Heart left ventricle (tissue), 13 donors: Measurements from ENCODE around the gene NR1D1.

Source experiments
- POLR2A ChIP-seq, 2 donors: fragments of 450-650 bp; IDR thresholded peaks; one replicate each; pipeline ENCODE4 v1.6.1; 2017; ENCODE audit warnings: antibody characterized with exemption in 2 of 2, mild to moderate bottlenecking in 2 of 2, moderate library complexity in 2 of 2
- TF ChIP-seq, protein P1 (sequence below), 12 donors: fragments of 200-600 bp; sonication (generic) in 4 of 12; IDR thresholded peaks; one replicate each; pipeline versions ENCODE4 v1.5.0 to v1.8.0; 2018 to 2022; ENCODE audit warnings: antibody characterized with exemption in 12 of 12, mild to moderate bottlenecking in 5 of 12
- donor health status: ischemic (EF 13 %, LVEDD 7.1; RV severe dilation, severe dysfunction).
- donor health status: DM: no; HTN: yes; CAD: no.
- donor health status: DM: no; HTN: no; CAD: no.
- donor health status: ischemic (EF 25% LVEDD 6.9; RV normal size, moderate dysfunction).
- donor health status: ischemic (EF 25% LVEDD 5.7; RV mildly dilated, moderate dysfunction).
- donor health status: ischemic (EF 35%, LVEDD 5.7; RV mildly dilated, moderate dysfunction).
- donor health status: nonischemic (EF 11% LVEDD 7.7; RV severe dilation, severe dysfunction).
- donor health status: DM: yes; HTN: yes; CAD: no.
- donor health status: PGD.
- donor health status: ischemic (EF 29% LVEDD 5.4; RV normal size, mild dysfunction).
- donor health status: nonischemic (EF 23%, LVEDD 6.1; RV moderate dilation, normal function).

GRCh38 chr17:40063187-40063771, 37.1 kb downstream of the NR1D1 start:
- TF ChIP-seq POLR2A (IDR thresholded peaks at IDR 0.05), result peak in 1 of 2 donors; percentile 46
- TF ChIP-seq, protein P1, sequence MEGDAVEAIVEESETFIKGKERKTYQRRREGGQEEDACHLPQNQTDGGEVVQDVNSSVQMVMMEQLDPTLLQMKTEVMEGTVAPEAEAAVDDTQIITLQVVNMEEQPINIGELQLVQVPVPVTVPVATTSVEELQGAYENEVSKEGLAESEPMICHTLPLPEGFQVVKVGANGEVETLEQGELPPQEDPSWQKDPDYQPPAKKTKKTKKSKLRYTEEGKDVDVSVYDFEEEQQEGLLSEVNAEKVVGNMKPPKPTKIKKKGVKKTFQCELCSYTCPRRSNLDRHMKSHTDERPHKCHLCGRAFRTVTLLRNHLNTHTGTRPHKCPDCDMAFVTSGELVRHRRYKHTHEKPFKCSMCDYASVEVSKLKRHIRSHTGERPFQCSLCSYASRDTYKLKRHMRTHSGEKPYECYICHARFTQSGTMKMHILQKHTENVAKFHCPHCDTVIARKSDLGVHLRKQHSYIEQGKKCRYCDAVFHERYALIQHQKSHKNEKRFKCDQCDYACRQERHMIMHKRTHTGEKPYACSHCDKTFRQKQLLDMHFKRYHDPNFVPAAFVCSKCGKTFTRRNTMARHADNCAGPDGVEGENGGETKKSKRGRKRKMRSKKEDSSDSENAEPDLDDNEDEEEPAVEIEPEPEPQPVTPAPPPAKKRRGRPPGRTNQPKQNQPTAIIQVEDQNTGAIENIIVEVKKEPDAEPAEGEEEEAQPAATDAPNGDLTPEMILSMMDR (IDR thresholded peaks at IDR 0.05), result no peak
